Stimulated activated CD4-positive, alpha-beta T cell treated with anti-CD3 and anti-CD28 coated beads, Interleukin-2, amount 100 ng/mL, for 48 hours (primary cell): ENCODE measurements around the gene ZNF827.

Experiments
- DNase-seq, 2 donors: peaks; one replicate each; pipeline ENCODE4 v3.0.0-alpha.2; 2020

Gene ZNF827

DNA sequence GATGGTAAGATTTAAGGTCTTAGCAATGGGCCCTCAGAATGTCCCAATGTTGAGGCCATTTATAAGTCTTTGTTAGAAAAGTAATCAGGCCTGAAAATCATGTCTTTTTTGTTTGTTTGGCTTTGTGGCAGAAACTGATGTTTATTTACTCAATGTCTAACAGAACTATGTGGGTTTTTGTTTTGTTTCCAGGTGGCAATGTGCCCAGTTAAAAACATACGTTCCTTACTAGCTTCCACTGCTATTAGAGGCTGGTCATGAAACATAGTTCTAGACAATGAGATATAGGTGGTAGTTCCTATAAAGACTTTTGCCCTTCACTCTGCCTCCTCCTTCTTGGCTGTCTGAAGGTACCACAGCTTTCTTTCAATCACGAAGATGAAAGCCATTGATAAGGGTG is 149.9 kb downstream of the ZNF827 start:
- DNase-seq: no peak

DNA sequence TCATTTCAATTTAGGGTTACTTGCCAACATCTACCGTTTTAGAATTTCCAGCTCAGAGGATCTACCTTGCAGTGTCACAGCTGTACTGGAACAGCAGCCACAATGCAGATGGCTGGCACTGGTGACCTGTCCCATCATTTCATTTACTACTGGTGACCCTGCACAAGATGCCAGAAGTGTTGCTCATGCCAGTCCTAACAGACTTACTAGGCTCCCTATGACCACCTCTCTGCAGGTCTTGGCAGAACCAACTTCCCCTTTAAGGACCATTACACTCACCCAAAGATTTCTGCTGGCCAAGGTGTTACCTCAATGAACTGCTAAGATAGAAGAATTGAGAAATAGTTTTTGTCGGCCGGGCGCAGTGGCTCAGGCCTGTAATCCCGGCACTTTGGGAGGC is 151.8 kb downstream of the ZNF827 start:
- no peak for DNase-seq

DNA sequence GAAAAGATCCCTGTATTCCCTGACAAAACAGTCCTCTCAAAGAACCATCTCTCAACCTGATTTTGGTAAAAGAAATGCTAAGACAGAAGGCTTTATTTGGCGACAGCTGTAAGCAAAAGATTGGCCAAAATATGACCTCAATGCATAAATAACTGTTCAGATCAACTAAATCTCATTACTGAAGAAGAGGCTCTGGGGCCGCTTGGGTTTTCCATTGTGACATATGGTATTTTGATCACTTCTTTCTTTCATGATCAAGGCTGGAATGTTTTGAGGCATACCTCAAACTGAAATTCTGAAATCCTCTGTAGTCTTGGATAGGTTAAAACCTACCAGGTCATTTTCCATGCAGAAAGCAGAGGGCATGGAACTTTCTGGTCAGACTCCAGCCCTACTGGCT is 152.4 kb downstream of the ZNF827 start:
- no peak for DNase-seq

DNA sequence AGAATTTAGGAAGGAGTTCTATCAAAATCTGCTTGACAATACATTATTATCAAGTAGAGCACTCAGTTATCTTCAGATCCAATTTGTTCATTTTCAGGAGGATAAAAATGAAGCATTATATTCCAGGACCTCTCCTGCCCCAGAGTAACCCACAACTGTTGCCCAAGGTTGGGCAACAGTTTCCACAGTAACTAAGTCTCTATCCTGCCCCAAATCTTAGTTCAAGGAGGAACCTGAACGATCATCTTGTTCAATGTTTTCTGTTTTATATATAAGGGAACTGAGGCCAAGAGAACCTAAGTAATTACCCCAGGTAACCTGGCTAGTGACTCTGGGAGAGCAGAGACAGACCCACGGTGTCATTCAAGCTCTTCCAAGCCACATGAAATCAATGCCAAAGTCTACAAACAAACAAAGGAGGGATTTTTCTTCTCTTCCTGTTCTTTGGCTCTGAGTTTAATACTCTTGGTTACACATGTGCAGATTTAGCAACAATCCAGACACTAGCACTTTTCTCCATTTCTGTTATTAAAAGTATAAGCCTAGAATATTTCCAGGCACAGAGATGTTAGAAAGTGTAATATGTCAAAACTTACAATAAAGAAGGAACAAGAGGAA is 153.1 kb downstream of the ZNF827 start:
- no peak for DNase-seq

DNA sequence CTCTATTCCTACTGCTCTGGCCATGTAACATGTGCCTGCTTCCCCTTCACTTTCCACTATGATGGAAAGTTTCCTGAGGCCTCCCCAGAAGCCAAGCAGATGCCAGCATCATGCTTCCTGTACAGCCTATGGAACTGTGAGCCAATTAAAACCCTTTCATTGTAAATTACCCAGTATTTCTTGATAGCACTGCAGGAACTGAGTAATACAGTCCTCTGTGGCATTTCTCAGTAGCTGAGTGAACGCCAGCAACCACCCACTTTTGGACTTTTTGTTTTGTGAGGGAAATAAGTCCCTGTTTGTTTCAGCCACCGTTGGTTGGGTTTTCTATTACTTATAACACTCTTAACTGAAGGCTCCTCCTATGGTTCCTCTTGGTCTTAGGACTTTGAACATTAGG is 154.6 kb downstream of the ZNF827 start:
- DNase-seq: no peak

DNA sequence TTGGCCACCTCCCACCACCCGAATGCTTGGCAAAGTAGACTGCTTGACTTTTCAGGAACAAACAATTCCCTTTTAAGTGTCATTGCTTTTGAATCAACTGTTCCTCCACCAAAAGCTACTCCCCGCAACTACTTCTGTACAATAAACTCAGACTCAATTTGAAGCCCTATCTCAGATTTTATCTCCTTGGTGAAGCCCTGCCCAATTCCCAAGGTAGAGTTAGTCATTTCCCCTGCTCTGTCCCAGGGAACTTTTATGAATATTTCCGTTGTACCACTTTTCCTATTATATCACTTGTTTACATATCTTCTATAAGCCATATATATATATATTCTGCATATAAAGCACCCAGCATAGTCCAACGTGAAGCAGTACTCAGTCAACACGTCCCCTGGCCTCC is 155.9 kb downstream of the ZNF827 start:
- DNase-seq: no peak

DNA sequence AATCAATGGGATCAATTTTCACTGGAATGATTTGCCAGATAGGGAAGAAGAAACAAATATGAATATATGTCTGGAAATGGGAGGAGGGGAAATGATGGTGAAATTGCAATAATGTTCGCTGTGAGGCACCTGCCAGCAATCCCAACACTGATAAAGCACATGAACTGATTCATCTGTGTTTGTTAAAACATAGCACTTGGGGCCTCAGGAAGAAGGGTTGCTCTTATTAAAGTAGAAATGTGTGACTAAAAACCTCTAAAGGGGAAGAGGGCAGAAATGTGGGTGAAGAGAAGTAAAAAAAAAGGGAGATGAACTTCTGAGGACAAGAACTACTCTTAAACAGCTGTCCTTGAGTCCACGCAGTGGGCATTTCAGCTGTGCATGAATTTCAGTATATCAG is 157.3 kb downstream of the ZNF827 start:
- no peak for DNase-seq

DNA sequence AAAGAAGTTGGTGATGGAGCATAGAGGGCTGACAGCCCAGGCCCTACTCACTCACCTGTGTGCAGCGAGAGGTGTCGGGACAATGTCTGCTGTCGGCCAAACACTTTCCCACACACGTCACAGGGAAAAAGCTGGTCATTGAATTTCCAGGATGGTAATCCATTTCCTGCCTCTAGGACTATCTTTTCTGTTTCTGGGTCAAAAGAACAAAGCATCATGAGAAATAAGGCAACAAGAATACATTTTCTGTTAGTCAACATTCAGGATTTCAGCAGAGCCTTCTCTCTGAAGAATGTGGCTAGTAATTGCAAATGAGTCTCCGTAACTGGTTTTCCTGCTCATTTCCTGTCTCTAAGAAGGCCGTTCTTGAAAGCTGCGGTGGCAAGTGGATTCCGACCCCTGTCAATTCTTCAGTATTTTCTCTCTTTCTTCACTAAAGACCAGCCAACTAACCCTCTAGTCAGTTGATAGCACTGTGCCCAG is 159.3 kb downstream of the ZNF827 start:
- DNase-seq: no peak

GRCh38 chr4:145776208-145776607 is 162.4 kb downstream of the ZNF827 start:
- no peak for DNase-seq

DNA sequence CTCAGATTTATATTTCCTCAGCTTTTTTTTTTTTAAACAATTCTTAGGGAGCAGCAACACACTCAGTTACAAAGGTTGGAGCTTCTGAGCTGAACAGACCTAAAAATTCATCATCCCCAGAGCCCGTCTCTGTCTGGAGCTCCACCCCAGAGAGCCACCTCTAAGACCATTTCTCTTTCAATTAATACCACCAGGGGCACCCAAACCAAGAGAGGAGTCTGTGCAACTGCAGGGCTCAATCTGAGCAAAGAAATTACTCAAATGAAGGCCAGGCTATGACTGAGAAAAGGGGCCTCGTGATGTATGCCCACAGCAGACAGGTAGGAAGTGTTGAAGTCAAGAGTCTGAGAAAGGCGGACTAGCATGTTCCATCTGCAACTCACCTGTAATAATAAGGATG is 163.2 kb downstream of the ZNF827 start:
- no peak for DNase-seq

DNA sequence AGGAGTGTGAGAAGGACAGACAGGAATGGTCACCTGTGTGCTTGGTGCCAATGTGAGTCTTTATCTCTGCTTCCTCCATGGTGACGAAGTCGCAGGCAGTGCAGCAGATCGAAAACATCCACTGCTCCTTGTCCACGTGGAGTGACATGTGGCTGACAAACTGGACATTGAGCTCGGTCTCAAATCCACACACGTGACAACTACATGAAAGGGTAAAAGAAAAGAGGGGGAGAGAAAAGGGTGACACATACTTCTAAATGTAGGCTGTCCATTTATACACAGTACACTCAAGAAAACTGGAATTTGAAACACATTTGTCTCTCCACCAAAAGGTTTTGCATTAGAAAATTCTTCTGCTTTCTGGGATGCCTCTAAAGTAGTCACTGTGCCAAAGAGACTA is 164.2 kb downstream of the ZNF827 start:
- DNase-seq: no peak

GRCh38 chr4:145773581-145774234 is 164.9 kb downstream of the ZNF827 start:
- no peak for DNase-seq

DNA sequence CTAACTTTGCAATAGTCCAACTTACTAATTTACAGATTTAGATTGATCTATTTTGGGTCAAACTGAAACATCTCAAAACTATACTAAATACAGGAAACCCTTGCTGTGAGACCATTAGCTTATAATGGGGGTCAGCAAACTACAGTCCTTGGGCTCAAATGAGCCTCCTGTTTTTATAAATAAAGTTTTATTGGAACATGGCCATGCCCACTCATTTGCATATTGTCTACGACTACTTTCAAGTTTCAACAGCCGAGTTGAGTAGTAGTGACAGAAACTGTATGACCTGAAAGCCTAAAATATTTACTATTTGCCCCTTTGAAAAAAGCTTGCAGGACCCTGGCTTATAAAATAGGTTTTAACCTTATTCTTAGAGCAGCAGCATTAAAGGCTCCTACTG is 166.3 kb downstream of the ZNF827 start:
- no peak for DNase-seq

DNA sequence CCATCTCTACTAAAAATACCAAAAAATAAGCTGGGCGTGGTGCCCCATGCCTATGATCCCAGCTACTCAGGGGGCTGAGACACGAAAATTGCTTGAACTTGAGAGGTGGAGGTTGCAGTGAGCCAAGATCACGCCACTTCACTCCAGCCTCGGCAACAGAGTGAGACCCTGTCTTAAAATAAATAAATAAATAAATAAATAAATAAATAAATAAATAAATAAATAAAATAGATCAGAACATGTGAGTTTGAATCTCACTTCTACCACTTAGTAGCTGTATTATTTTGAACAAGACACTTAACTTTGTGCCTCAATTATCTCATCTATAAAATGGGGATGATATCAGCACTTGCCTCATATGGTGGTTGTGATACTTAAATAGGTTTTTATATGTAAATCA is 168.5 kb downstream of the ZNF827 start:
- DNase-seq: no peak

DNA sequence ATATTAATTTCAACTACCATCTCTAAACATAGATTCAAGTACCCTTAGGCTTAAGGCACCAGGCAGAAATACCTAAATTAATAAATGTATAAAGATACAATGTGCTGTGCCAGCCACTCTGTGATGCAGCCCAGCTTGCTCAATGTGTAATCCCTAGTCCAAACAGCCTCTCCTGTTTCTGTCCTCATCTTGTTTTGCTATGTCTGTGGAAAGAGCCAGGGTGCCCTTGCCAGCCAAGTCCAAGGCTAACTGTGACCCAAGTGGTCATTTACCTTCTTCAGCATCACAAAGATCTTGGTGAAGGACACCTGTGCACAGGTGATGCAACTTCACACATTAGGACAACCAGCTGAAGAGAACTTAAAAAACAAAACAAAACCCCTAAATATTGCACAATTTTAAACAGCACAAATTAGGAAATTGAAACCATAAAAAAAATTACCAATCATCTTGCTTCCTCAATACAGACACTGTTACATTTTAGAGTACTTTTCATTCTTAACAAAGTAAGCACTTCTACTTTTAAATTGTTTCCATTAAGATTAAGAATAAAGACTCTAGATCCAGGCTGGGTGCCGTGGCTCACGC is 169.1 kb downstream of the ZNF827 start:
- no peak for DNase-seq

- no peak for DNase-seq
Measured at GRCh38 chr4:145766273-145766672, 172.3 kb downstream of the ZNF827 start.

GRCh38 chr4:145763399-145763798 is 175.2 kb downstream of the ZNF827 start:
- DNase-seq: no peak

DNA sequence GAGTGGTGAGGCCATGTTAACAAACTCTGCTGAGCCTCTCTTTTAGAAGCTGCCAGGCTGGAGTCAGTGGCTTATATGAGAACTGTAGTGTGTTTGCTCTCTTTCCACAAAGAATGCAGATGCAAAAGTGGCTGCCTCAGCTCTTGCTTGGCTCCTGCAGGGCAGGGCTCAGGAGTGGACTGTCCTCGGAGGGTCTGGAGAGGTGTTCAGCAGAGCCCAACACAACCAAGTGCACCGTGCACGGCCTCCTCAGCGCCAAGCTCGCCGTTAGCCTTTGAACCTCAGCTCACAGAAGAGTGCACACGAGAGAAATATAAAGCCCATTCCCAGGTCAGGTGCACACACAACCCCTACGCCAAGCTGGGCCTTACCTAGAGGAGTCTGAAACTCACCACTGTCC is 175.9 kb downstream of the ZNF827 start:
- no peak for DNase-seq

- DNase-seq: no peak
Measured at GRCh38 chr4:145760961-145761929, 177.4 kb downstream of the ZNF827 start.

GRCh38 chr4:145760176-145760575 is 178.4 kb downstream of the ZNF827 start:
- no peak for DNase-seq

DNA sequence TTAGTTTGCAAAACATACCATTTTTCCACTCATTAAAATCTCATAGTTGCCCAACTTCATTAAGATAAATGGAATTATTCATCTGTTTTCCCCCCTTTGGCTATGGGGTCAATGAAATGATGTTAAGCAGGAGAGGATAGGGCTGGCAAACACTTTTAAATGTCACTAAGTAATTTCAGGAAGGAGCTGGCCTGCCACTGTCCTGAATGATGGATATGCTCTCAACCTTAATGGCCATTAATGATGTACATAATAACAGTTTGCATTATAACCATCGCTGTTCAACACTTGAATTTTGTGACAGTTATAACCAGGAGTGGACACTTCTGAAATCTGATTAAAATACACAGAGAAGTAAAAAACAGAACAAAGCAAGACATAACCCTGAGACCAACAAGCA is 181.4 kb downstream of the ZNF827 start:
- DNase-seq: no peak

DNA sequence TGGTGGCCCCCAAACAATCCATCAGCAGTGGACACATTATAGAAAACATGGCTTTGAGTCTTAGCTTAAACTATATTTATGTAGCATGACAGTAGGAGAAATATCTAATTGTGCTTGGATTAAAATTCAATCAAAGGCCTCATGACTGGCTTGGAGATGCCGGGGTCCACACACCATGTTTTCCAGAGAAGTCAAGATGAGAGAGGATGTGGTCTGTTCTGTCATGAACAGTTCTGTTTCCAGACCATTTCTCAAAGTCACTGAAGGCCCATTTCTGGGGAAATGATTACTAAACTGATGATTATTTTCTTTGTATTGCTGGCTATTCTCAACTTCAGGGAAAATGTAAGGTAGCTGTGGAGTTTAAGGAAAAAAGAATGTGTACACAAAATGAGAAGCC is 182.4 kb downstream of the ZNF827 start:
- DNase-seq: no peak

DNA sequence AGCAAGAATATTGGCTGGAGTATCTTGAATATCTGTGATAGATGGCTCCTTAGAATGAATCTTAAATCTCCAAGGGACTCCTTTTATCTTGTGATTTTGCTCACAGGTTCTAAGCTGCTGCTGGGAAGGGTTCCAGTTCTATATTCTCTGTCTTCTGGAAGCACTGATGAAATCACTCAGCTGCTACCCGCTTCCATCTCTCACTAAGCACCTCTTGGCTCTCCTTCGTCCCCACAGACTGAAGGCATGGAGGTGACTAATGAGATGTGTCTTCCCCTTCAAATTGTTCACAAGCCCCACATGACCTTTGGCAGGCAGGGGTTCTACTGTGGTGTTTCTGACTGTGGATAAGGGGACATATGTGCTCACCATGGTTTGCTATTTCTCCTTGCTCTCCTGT is 182.8 kb downstream of the ZNF827 start:
- DNase-seq: no peak
